Glomerular visceral epithelial cell (primary cell): Measurements from ENCODE around the gene MEIOB.
"Not testable (repeated sequence)": the region's sequence is repeated elsewhere in the genome, so short reads cannot be mapped to it uniquely, and the experiment has no call there.

Experiments used
- DNase-seq: peaks from one replicate; pipeline ENCODE4 v3.0.0-alpha.2; 2016; ENCODE audit errors: extremely low spot score

The MEIOB gene

DNA sequence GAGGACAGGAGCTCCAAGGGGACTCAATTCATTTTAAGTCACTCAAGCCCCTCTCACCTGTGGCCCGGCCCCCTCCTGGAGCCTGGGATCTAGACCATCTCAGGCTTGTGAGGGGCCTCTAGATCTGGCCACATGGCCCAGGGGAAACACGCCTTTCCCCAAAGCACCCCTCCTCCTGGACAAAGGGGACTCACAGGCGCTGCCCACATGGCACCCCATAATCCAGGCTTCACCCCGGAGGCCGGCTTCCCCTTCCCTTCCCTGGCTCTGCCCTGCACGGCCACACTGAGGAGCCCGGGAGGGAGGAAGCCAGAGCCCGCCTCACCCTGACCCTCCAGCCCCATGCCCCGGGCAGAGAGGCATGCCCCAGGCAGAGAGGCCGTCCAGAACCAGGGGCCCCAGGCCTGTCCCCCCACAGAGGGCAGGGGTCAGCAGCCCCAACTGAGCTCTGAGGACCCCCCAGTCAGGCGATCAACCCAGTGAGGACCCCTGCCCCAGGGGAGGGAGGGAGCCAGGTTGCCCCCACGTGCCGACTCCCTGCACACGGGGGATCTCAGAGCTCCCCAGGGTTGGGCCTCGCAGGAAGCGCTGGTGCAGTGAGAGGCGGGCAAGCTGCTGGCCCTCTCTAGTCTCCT lies 35.4 kb upstream of the MEIOB start:
- DNase-seq = no peak

DNA sequence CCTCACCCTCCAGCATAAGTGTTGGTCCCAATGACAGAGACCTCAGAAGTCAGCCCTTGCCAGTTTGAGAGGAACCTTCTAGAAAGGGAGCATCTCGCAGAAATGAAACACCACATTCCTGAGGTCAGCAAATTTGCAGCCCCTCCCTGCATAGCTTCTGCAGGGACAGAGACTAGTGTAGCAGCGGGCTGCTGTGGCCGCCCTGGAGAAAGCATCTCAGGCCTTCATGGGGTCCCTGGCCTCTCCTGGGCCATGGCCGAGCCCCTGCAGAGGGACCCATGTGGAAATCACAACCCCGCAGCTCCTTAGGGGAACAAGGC lies 34.8 kb upstream of the MEIOB start:
- DNase-seq = no peak

DNA sequence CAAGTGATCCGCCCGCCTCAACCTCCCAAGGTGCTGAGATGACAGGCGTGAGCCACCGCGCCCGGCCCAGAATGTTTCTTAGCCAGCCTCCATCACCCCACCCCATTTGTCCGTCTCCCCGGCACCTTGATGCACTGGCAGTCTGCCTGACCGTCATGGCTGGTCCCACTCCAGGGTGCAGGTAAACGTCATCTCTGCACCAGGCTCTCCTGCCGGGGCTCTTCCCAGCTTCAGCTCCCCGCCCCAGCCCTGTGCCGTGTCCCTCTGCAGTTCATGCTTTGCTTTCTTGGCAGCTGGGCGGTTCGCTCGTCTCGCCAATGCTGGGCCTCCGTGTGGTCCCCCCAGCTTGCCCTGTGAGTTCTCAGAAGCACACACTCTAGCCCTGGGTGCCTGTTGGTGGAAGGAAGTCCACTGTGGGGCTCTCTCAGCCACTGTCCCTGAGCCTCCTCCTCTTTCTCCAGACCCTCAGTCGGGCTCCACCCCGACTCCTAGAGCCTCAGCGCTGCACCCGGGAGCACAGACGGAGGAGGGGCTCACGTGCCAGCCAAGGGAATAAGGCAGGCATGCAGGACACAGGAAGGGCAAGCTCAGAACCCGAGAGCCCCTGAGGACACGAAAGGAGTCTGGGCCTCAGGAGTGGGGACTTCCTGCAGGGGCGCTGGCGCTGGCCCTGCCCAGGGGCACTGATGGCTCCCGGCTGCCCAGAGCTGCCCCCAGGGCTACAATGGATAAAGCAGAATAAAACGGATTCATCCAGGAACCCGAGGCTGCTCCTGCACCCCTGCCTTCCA lies 34.3 kb upstream of the MEIOB start:
- no peak for DNase-seq

DNA sequence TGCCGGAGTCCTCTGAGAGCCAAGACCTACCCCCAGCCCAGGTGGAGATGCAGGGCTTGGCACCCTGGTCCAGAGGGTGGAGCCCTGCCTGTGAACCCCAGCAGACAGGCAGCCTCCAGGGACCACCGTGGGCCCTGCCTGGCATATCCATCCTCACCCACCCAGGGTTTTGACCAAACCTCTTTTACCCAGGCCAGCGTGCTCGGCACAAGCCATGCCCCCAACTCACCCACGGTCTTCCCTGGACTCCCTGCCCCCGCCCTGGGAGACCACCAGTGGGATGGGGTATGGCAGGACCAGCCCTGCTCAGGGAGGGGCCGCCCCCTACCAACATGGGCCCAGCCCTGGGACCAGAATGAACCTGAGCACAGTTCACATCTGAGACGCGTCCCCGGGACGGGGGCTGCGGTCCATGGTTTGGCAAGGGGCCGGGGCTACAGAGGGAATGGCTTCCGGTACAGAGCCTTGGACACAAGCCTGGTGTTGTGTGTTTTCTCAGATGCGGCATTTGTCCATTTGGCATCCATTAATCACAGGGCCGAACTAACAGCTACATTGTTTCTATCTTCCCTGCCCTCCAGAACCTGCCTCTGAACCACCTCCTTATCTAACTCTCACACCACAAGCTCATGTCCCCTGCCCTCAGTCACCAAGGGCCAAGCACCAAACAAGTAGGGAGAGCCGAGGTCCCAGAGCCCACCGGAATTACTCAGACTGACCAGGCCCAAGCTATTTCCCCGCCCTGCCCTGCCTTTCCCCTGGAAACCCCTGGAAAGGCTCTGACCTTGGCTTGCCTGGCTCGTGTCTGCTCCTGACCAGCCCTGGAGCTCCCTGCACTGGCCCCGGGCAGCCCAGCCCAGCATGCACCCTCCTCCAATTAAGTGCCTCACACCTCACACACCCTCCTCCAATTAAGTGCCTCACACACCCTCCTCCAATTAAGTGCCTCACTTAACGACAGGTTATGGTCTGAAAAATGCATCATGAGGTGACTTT lies 32.2 kb upstream of the MEIOB start:
- no peak for DNase-seq

DNA sequence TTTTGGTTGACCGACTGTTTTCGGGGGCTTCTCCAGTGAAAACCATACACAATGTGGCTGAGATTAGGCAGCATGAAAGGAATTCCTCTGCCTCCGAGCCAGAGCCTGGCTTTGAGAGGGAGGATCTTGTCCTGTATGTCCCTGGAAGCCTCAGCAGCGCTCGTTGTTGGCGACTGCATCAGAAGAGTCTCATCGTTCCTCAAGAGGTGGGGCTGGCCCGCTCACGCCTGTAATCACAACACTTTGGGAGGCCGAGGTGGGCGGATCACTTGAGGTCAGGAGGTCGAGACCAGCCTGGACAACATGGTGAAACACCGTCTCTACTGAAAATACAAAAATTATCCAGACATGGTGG lies 31.2 kb upstream of the MEIOB start:
- no peak for DNase-seq

DNA sequence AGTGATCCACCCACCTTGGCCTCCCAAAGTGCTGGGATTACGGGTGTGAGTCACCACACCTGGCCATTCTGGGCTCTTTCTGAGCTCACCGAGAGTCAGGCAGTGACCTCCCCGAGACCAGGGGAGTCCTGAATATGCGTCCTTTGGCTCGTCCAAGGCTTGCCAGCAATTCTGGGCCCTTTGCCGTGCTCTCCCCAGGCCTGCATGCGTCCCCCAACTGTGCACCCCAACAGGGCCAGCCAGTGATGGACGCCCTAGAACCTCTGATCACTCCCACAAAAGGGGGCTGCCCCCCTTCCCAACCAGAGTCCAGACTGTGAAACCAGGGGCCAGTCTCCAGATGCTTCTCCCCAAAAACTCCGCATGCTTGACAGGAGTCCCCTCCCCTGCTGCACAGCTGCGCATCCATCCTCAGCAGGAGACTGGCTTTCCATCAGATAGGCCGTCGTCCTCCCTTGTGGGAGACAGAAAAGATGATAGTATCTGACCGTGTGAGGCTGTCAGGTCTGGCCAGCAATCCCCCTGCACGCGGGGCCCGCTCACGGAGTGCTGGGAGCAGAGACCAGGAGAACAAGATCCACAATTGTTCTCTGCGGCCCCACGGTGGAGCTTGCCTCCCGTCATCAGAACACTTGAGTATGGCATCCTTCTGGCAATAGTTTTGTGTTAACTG lies 30.7 kb upstream of the MEIOB start:
- DNase-seq = no peak

DNA sequence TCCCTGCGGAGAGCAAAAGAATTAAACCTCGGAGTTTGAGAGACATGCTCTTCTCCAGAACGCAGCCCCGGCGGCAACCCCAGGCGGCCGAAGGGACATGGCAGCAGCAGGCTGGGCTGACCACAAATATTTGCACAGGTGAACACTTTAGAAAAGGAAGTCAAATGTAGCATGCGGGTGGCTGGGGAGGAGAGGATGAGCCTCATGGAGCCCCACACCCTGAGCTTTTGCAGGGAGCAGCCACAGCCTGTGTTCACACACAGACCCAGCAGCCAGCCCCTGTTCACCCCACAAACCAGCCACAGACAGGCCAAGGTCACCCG lies 28.4 kb upstream of the MEIOB start:
- DNase-seq = no peak

DNA sequence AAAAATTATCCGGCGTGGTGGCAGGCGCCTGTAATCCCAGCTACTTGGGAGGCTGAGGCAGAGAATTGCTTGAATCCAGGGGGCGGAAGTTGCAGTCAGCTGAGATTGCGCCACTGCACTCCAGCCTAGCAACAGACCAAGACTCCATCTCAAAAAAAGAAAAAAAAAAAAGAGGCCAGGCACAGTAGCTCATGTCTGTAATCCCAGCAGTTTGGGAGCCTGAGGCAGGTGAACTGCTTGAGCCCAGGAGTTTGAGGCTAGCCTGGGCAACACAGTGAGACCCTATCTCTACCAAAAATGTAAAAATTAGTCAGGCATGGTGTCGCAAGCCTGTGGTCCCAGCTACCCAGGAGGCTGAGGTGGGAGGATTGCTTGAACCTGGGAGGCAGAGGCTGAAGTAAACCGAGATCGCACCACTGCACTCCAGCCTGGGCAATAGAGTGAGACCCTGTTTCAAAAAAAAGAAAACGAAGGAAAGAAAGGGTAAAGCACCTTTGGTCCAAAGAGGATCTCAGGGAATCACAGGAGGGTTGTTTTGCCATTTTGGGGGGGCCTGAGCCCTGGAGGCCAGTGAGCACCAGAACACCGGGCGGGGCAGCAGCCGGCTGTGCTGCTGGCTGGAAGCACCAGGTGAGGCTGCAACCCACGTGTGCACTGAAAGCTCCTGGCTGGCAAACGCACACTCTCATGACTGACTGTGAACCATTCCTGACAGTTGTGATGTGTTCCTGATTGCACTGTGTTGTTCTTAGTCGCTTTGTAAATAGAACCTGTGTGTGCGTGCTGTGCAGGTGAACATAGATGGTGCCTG lies 27.9 kb upstream of the MEIOB start:
- no peak for DNase-seq

DNA sequence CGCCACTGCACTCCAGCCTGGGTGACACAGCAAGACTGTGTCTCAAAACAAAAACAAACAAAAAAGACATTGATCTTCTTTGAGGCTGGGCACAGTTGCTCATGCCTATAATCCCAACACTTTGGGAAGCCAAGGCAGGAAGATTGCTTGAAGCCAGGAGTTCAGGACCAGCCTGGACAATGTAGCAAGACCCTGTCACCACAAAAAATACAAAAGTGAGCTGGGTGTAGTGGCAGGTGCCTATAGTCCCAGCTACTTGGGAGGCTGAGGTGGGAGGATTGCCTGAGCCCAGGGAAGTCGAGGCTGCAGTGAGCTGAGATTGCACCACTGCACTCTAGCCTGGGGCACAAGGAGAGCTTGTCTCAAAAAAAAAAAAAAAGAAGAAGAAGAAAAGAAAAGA lies 25.7 kb upstream of the MEIOB start:
- DNase-seq = not testable (repeated sequence)

DNA sequence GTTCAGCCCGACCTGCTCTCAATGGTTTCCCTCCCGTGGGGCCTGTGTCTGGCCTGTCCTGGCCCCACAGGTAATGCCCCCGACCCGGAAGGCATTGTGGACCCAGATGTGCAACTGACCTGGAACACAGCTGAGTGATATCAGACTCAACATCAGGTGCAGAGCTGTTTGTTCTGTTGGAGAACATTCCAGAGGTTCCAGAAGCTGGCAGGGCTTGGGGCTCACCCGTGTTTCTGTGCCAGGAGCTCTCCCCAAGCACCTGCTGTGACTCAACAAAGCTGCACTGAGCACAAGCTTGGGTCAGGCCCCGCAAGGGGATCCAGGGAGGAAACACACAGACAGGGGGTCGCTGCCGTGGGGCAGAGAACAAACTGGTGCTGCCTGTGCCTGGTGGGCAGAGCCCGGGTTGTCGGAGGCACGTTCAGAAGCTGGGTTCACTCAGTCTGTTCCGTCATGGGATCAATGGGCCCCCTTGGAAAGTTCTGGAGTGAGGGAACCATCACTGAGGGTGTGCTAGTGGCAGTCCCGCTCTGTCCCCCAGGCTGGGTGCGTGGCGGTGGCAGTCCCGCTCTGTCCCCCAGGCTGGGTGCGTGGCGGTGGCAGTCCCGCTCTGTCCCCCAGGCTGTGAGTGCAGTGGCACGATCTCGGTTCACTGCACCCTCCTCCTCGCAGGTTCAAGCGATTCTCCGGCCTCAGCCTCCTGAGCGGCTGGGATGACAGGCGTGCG lies 24.1 kb upstream of the MEIOB start:
- no peak for DNase-seq

DNA sequence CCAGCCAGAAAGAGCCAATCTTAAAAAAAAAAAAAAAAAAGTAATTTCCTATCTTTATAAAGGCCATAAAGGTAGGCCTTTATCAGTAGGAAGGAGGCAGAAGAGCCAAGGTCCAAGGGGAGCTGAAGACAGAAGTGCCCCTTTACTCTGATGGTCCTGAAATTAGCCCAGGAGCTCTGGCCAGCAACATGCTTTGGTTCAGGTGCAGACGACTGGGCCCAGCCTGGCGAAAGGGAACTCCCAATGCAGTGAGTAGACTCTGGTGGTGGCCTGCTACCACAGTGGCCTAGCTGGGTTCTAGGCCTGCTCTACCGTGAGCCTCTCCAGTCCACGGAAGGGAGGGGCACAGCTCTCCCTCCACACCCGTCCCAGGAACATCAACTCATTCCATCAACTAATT lies 23.1 kb upstream of the MEIOB start:
- no peak for DNase-seq

DNA sequence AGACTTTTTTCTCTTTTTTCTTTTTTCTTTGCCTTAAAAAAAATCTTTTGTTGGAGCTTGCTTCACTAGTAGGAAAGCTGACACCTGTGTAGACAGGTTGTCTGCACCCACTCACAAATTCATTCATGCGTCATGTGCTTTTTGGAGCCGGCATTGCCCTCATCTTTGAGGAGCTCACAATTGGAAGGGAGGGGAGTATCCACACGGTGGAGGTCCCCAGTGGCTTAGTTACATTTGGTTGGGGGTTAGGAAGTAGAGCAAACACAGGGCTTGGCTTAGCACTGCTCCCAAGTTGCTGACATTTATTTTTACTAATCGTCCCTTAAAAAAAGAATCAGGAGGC lies 18.7 kb upstream of the MEIOB start:
- DNase-seq = no peak

DNA sequence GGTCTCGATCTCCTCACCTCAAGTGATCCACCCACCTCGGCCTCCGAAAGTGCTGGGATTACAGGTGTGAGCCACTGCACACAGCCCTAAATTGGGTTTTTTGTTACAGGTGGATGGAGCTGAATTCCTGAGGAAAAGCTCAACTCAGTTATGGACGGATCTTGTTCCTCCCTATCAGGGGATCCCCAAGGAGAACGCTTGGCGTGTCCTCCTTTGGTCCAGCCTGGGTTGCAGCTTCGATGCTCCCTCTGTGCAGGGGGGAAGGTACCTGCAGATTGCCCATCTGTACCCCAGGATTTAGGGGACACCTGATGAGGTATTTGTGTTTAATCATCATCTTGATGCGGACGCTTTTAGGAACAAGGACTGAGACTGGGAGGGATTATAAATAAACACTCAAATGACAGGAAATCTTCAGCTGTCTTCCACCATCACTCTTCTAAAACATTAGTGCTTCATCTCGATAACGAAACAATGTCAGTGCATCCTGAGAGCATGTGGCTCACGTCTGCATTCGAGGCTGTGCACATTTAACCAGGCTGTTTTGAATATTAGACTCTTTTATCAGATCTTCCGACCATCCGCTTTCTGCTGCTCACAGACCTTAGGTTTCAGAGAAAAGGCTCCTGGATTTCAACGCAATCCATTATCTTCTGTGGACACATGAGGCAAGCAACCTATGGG lies 18.2 kb upstream of the MEIOB start:
- no peak for DNase-seq

DNA sequence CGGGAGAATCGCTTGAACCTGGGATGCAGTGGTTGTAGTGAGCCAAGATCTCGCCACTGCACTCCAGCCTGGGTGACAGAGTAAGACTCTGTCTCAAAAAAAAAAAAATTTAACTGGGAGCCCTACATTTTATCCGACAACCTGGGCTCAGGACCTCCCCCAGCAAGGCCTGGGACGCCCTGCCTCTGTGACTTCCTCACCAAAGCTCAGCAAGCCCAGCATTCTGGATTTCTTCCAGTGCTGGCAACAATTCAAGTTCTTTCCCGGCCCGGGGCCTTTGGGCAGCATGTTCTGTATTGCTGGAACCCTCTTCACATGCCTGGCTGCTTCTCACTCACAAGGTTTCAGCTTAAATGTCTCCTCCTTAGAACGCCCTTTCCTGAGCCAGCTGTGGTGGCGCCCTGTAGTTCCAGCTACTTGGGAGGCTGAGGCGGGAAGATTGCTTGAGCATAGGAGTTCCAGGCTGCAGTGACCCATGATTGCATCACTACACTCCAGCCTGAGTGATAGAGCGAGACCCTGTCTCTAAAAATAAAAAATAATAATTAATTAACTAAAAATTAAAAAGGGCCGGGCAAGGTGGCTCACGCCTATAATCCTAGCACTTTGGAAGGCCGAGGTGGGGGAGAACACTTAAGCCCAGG lies 15.9 kb upstream of the MEIOB start:
- no peak for DNase-seq

DNA sequence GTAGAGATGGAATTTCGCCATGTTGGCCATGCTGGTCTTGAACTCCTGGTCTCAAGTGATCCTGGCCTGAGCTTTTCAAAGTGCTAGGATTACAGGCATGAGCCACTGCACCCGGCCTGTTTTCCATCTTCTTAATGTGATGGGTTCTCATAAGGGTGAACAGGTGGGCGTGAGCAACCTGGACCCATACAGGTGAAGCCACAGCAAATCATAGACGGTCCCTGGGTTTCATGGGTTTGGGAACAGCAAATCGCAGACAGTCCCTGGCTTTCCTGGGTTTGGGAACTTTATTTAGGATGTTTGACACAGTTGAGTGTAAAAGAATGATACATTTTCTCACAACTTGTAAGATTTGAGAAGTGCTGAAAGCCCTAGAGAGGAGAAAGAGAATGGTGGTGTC lies 12.9 kb upstream of the MEIOB start:
- no peak for DNase-seq

DNA sequence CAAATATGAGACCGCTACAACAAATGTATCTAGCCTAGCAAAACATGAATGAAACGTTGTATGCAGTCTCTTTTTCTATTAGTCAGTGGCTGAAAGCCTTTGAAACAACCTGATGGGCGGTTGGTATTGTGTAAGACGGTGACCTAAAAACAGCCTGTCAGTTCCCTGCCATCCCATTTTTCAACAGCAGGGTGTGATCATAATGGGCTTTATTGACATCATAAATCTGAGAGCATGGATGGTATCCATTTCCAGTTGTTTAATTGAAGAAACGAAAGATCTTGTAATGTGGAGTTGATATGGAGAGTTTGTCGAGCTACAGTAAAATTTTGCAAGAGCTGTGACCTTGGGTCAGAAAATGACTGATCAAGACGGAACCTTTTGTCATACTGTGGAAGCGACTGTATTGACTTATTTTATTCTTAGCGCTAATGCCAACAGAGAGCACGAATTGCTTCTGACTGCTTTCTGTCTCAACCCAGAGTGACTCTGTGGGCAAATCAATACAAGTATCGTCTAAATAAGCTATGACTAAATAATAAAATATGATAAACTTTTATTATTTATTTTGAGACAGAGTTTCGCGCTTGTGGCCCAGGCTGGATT lies 12.3 kb upstream of the MEIOB start:
- no peak for DNase-seq

DNA sequence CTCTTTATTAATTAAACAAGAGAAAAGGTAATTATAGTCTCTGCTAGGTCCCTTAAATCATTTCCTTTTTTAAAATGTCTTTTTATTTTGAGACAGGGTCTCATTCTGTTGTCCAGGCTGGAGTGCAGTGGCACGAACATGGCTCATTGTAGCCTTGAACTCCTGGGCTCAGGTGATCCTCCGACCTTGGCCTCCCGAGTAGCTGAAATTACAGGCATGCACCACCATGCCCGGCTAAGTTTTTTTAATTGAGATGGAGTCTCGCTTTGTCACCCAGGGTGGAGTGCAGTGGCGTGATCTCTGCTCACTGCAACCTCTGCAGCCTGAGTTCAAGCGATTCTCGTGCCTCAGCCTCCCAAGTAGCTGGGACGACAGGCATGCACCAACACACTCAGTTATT lies 9.2 kb upstream of the MEIOB start:
- not testable (repeated sequence) for DNase-seq

DNA sequence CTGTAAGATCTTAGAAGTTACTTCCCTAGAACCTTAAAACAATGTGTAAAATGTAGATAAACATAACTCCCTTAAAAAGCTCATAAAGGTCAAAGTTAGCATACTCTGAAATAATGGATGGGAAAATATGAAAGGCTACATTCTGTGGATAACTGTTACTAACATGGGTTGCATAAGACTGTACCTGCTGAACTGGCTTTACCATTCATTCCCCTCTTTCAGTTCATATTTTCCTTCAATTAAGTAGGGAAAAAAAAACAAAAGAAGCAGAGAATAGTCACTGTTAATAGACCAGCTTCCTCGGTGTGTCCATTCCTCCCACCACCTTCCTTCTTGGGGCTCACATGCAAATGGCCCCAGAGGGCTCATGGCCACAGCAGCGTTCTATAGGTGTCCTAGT lies 7.5 kb upstream of the MEIOB start:
- DNase-seq = no peak

DNA sequence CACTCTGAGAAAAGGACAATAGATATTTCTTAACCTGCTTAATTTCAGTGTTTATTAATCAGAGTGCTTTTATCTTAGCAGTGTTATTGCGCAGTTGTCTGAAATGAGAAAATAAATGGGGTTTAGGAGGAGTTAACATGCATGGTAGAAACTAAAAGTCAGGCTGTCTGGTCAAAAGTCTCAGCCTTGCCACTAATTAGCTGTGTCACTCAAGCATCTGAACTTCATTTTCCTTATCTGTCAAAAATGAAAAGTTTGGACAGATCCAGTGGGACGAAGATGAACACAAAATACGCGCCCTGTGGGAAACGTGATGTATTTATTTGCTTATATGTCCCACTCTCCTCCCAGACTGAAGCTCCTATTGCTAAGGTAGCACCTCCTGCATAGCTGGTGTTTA lies 6.3 kb upstream of the MEIOB start:
- DNase-seq = no peak
